ENCODE results near the gene PRKAG2.

Gene PRKAG2

DNA sequence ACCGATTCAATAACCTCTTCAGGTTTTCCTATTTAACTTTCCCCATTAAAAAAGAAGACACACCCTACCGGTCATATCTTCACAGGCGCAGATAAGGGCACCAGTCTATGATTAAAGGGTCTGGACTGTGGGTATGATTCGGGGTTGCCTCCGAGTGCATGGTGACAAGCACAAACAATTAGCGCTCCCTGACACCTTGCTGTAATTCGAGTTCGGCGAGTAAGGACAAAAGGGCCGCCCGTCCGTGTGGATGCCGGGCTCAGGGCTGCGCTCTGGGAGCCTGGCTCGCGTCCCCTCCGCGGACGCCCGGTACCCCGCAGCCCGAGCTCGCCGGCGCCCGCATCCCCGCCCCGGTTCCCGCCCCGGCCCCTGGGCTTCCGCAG is 245.4 kb downstream of the PRKAG2 start:
- TF ChIP-seq, protein P1, sequence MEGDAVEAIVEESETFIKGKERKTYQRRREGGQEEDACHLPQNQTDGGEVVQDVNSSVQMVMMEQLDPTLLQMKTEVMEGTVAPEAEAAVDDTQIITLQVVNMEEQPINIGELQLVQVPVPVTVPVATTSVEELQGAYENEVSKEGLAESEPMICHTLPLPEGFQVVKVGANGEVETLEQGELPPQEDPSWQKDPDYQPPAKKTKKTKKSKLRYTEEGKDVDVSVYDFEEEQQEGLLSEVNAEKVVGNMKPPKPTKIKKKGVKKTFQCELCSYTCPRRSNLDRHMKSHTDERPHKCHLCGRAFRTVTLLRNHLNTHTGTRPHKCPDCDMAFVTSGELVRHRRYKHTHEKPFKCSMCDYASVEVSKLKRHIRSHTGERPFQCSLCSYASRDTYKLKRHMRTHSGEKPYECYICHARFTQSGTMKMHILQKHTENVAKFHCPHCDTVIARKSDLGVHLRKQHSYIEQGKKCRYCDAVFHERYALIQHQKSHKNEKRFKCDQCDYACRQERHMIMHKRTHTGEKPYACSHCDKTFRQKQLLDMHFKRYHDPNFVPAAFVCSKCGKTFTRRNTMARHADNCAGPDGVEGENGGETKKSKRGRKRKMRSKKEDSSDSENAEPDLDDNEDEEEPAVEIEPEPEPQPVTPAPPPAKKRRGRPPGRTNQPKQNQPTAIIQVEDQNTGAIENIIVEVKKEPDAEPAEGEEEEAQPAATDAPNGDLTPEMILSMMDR (IDR thresholded peaks at IDR 0.05; ENCODE audit: control extremely low read depth, extremely low read depth, low read depth, missing control alignments): no peak
- no peak for DNase-seq (ENCODE audit: extremely low spot score)
- CTCF ChIA-PET: interaction anchor here (0.9 to 5.1 kb wide), 25 partner anchors 9 to 613 kb away, joined by 3 to 26 read pairs (median 4); partner anchors contain the start of gene RHEB
- POLR2A ChIA-PET: interaction anchor here (0.7 kb wide), 1 partner anchor 385 kb away, joined by 3 read pairs; no protein-coding TSS in a partner anchor

DNA sequence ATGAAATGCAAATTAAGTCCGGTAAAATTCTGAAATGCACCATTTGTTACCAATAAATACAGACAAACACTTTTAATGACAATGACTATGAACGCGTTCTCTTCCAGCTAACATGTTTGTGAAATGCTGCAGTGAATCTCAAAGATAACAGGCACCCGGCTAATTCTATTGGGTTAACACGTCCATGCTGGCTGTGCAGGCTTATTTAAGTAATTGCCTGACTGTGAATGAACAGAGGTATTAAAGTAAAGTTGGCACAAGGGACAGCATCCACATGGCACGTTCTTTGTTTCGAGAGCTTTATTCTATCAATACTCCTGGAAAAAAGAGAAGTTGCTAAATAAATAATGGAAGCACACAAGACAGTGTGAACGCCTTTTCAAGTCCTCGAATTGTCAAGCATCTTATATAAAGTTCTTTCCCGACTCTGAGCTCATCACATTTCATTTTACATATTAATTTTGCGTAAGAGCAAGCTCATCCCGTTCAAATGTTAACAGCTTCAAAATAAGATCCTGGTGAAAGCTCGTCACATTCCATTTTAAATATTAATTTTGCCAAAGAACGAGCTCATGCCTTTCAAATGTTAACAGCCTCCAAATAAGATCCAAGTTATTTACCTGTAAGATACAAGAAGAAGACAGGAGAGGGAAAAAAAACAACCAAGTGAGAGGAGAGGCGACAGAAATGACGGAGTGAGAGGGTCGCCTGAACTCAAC is 245.9 kb downstream of the PRKAG2 start:
- POLR2A ChIA-PET: no interaction called here
- TF ChIP-seq, protein P1 (IDR thresholded peaks at IDR 0.05; ENCODE audit: control extremely low read depth, extremely low read depth, low read depth, missing control alignments): no peak

DNA sequence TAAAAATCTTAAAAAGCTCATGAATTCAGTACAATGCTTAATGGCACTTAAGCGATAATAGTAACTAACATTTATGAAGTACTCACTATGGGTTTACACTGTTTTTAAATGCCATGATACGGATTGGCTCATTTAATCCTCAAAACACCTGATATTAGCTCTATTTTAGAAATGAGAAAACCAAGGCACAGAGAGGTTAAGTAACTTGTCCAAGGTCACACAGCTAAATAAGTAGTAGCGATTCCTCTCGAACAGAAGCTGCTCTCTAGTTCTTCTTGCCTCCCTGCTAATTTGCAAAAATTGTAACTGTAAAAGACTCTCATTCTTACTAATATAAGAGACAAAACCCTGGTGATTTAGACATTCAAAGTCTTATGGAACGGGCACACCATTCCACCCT is 246.6 kb downstream of the PRKAG2 start:
- TF ChIP-seq, protein P1 (IDR thresholded peaks at IDR 0.05; ENCODE audit: control extremely low read depth, extremely low read depth, low read depth, missing control alignments): no peak
- ChIA-PET CTCF (interaction anchor here (1.1 to 5.1 kb wide), 5 partner anchors 10 to 612 kb away, joined by 3 to 26 read pairs (median 6); no protein-coding TSS in a partner anchor), POLR2A (no interaction called here)
- DNase-seq (ENCODE audit: extremely low spot score): no peak

More for the DNA sequence above, 245.9 kb downstream of the PRKAG2 start:
- CTCF ChIA-PET: interaction anchor here (0.9 to 5.1 kb wide), 17 partner anchors 10 to 613 kb away, joined by 3 to 26 read pairs (median 4); partner anchors contain the start of gene RHEB
- DNase-seq (ENCODE audit: extremely low spot score): no peak

DNA sequence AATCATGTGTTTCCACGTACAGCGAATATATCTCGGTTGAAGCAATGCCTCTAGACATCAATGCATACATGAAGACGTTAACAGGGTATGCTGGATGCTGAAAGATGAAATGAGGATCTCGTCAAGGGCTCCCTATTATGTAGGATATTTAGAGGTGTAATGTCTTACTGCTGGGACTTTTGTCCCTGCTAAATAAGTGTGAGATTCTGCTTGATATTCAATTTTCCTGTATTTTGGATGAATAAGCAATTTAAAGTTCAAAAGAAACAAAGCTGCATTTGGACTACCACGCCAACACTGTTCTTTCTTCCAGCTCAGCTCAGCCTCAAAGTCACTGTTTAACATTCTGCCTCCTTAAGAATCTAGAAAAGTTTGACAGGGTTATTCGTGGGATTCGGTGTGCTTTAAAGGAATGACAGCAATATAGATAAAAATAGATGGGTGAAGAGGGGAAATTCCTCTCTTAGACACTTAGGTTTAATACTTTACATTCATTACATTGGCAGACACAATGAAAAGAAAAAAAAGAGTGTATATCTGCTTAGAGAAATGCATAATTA is 247.1 kb downstream of the PRKAG2 start:
- DNase-seq (ENCODE audit: extremely low spot score): no peak
- TF ChIP-seq, protein P1 (IDR thresholded peaks at IDR 0.05; ENCODE audit: control extremely low read depth, extremely low read depth, low read depth, missing control alignments): no peak
- ChIA-PET CTCF (interaction anchor here (1.3 to 5.1 kb wide), 2 partner anchors 9 to 15 kb away, joined by 3 to 26 read pairs; no protein-coding TSS in a partner anchor), POLR2A (no interaction called here)

DNA sequence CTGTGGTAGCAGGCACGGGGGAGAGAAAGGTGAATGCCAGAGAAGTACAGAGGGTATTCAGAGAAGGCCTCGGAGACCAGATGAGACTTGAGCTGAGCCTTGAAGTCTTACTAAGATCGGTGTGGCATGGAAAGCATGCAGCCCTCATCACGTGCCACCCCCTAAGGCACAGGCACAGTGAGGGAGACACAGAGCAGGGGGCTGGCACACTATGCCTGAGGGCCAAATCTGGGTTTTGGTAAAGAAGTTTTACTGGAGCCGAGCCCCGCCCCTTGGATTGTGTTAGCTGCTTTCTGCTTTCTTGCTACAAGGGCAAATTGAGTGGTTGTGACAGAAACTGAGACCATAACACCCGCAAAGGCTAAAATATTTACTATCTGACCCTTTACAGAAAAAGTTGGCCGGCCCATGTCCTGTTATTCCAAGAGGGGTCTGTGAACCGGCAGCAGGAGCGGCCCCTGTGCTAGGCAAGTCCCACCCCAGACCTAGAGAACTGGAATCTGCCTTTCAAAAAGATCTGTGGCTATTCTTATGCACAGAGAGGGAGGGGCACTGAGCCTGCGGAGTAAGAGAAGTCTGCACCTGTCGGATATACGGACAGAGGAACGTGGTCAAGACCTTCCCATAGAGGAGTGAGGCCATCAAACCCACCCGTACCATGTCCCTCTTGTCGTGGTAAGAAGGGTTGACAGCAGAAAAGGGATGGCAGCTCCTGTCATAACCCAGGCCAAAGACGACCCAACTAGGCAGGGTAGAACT is 247.9 kb downstream of the PRKAG2 start:
- ChIA-PET CTCF (no interaction called here), POLR2A (no interaction called here)
- TF ChIP-seq, protein P1 (IDR thresholded peaks at IDR 0.05; ENCODE audit: control extremely low read depth, extremely low read depth, low read depth, missing control alignments): no peak
- DNase-seq (ENCODE audit: extremely low spot score): no peak

DNA sequence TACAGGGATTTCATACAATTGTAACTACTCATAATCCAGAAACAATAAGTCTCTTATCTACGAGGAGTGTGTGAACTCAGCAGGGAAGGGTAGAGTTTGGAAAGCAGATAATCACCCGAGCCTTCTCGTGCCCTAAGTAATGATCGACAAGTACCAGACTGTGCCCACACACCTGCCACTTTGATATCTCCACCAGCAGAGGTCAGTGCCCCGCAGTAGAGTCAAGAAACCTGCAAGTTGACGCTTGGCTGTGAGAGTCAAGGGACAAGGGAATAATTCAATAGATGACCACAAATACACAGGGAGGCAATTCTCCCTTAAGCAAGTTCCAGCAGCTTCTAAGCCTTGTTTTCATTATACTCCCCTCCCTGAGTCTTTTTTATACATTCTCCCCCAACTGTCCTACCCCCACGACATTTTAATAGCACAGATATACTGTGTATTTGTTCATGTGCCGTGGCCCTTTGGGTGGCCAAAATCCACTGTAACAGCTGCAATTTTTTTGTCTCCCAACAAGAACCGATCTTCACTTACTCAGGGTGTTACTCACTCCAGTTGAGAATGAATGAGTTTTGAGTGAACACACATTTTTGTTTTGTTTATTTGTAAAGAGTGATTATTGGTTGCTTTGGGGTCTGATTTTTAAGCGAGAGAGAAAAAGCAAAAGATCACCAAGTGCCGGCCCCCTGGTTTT is 250.3 kb downstream of the PRKAG2 start:
- POLR2A ChIA-PET: no interaction called here
- TF ChIP-seq, protein P1 (IDR thresholded peaks at IDR 0.05; ENCODE audit: control extremely low read depth, extremely low read depth, low read depth, missing control alignments): no peak
- CTCF ChIA-PET: interaction anchor here (0.7 to 1.9 kb wide), 3 partner anchors 11 to 132 kb away, joined by 3 to 5 read pairs (median 5); no protein-coding TSS in a partner anchor
- no peak for DNase-seq (ENCODE audit: extremely low spot score)
